IMR-90 (cell line): Measurements from ENCODE around the gene HMGCLL1. TPM values are rescaled to one million over a fixed set of nuclear protein-coding genes. Genes with fewer than 3 reads are reported as not detected.

Experiments
- ATAC-seq: fragments of 200-7000 bp; cut with Tn5 transposase; 2 replicates; pipeline ENCODE4 v1.9.1; 2020; ENCODE audit warnings: low read depth, mild to moderate bottlenecking, moderate library complexity
- BruUV-seq: library from RNA; stranded (reverse); fragments of 400-500 nt; replicated peaks from 2 replicates; lab custom pipeline; 2021; lab: Mats Ljungman, UMichigan
- CTCF ChIA-PET: fragments of 300-600 bp; formaldehyde crosslinking; extraction: SDS; loops from one replicate; lab custom pipeline; 2021; ENCODE audit warnings: antibody characterized with exemption; lab: Yijun Ruan, JAX
- POLR2A ChIA-PET: fragments of 300-600 bp; sonication (Branson Sonifier 250); formaldehyde crosslinking; loops from one replicate; lab custom pipeline; 2022; ENCODE audit warnings: antibody characterized with exemption; ENCODE audit not compliant: unreplicated experiment; lab: Charles Lee
- DNase-seq: peaks from one replicate; pipeline ENCODE4 v3.0.0; 2013
- H2AFZ ChIP-seq: replicated peaks from 2 replicates; pipeline ENCODE3; 2013; ENCODE audit warnings: low read length, mild to moderate bottlenecking; ENCODE audit not compliant: poor library complexity
- H2AK5ac ChIP-seq: 2 replicates; pipeline ENCODE4 v1.6.1; 2013; ENCODE audit warnings: low read depth, low read length, inconsistent platforms
- H2AK9ac ChIP-seq: replicated peaks from 2 replicates; pipeline ENCODE3; 2013; ENCODE audit warnings: mild to moderate bottlenecking, low read depth, low read length, moderate library complexity; ENCODE audit not compliant: poor library complexity
- H2BK120ac ChIP-seq: 2 replicates; pipeline ENCODE4 v1.6.1; 2013; ENCODE audit warnings: low read depth, low read length, inconsistent platforms
- H2BK15ac ChIP-seq: 3 replicates; pipeline ENCODE4 v1.6.1; 2013; ENCODE audit warnings: low read depth, low read length, inconsistent platforms
- H2BK20ac ChIP-seq: 2 replicates; pipeline ENCODE4 v1.6.1; 2013; ENCODE audit warnings: low read depth, mild to moderate bottlenecking, inconsistent platforms, low read length, moderate library complexity
- H2BK5ac ChIP-seq: 2 replicates; pipeline ENCODE4 v1.6.1; 2013; ENCODE audit warnings: mild to moderate bottlenecking, low read depth, low read length, inconsistent platforms; ENCODE audit not compliant: poor library complexity, severe bottlenecking
- H3K14ac ChIP-seq: replicated peaks from 2 replicates; pipeline ENCODE4 v1.6.1; 2013; ENCODE audit warnings: low read depth, low read length, inconsistent platforms
- H3K18ac ChIP-seq: 2 replicates; pipeline ENCODE4 v1.6.1; 2013; ENCODE audit warnings: low read depth, low read length, control low read depth
- H3K23ac ChIP-seq: 2 replicates; pipeline ENCODE4 v1.6.1; 2013; ENCODE audit warnings: low read depth, low read length, inconsistent platforms
- H3K27ac ChIP-seq: 2 replicates; pipeline ENCODE4 v1.5.1; 2013; ENCODE audit warnings: mild to moderate bottlenecking, control low read depth, low read length; ENCODE audit not compliant: insufficient read depth
- H3K27me3 ChIP-seq: 2 replicates; pipeline ENCODE4 v1.6.1; 2013; ENCODE audit warnings: low read length; ENCODE audit not compliant: control insufficient read depth, insufficient read depth
- H3K36me3 ChIP-seq: 2 replicates; pipeline ENCODE4 v1.6.1; 2013; ENCODE audit warnings: low read length, mixed read lengths; ENCODE audit not compliant: control insufficient read depth, insufficient read depth
- H3K4ac ChIP-seq: 2 replicates; pipeline ENCODE4 v1.6.1; 2013; ENCODE audit warnings: low read depth, low read length, inconsistent platforms
- H3K4me1 ChIP-seq: 2 replicates; pipeline ENCODE4 v1.6.1; 2013; ENCODE audit warnings: low read length, mixed read lengths; ENCODE audit not compliant: control insufficient read depth, insufficient read depth
- H3K4me2 ChIP-seq: 2 replicates; pipeline ENCODE4 v1.6.1; 2013; ENCODE audit warnings: low read depth, mild to moderate bottlenecking, control low read depth, low read length, moderate library complexity
- H3K4me3 ChIP-seq: 2 replicates; pipeline ENCODE4 v1.5.1; 2013; ENCODE audit warnings: low read depth, mild to moderate bottlenecking, control low read depth, low read length, moderate library complexity; ENCODE audit not compliant: insufficient read depth
- H3K56ac ChIP-seq: 2 replicates; pipeline ENCODE4 v1.6.1; 2013; ENCODE audit warnings: low read length, inconsistent platforms; ENCODE audit not compliant: insufficient read depth; ENCODE audit errors: extremely low read depth
- H3K79me1 ChIP-seq, 2 experiments: 2 replicates each; pipeline ENCODE4 v1.6.1; 2013; ENCODE audit warnings: low read length in 2 of 2, inconsistent platforms in 1 of 2, low read depth in 1 of 2
- H3K9ac ChIP-seq: 2 replicates; pipeline ENCODE4 v1.6.1; 2013; ENCODE audit warnings: low read depth, low read length, control low read depth
- H3K9me1 ChIP-seq: 2 replicates; pipeline ENCODE4 v1.6.1; 2013; ENCODE audit warnings: low read length, inconsistent platforms; ENCODE audit not compliant: insufficient read depth
- H3K9me3 ChIP-seq: 2 replicates; pipeline ENCODE4 v1.6.1; 2013; ENCODE audit warnings: low read length; ENCODE audit not compliant: control insufficient read depth, insufficient read depth
- H4K20me1 ChIP-seq: 2 replicates; pipeline ENCODE4 v1.6.1; 2013; ENCODE audit warnings: low read length, inconsistent platforms; ENCODE audit not compliant: insufficient read depth
- H4K5ac ChIP-seq: 2 replicates; pipeline ENCODE4 v1.6.1; 2013; ENCODE audit warnings: mild to moderate bottlenecking, low read depth, low read length, control low read depth
- H4K8ac ChIP-seq, 2 experiments: 2 replicates each; pipeline ENCODE4 v1.6.1; 2013; ENCODE audit warnings: low read depth in 2 of 2, low read length in 2 of 2, control low read depth in 1 of 2, inconsistent platforms in 1 of 2
- H4K91ac ChIP-seq: 2 replicates; pipeline ENCODE4 v1.6.1; 2013; ENCODE audit warnings: low read depth, low read length, inconsistent platforms; ENCODE audit not compliant: insufficient read depth
- BHLHE40 ChIP-seq: fragments of 150-350 bp; IDR thresholded peaks from 2 replicates; pipeline ENCODE4 v1.6.1; 2016; ENCODE audit warnings: mild to moderate bottlenecking, low read depth, low read length
- CEBPB ChIP-seq: IDR thresholded peaks from 2 replicates; pipeline ENCODE4 v1.6.1; 2012; ENCODE audit warnings: low read depth, low read length, improper control_type of control experiment
- CHD1 ChIP-seq: IDR thresholded peaks from 2 replicates; pipeline ENCODE4 v1.6.1; 2012; ENCODE audit warnings: low read depth, low read length, improper control_type of control experiment
- CTCF ChIP-seq: conservative IDR thresholded peaks from 2 replicates; pipeline ENCODE4 v1.5.1; 2012; ENCODE audit warnings: mild to moderate bottlenecking, low read depth, low read length, improper control_type of control experiment
- ELK1 ChIP-seq: fragments of 150-350 bp; IDR thresholded peaks from 2 replicates; pipeline ENCODE4 v1.6.1; 2016; ENCODE audit warnings: low read depth, mild to moderate bottlenecking, low read length, moderate library complexity, borderline replicate concordance
- FOS ChIP-seq: fragments of 150-350 bp; IDR thresholded peaks from 2 replicates; pipeline ENCODE4 v1.6.1; 2016; ENCODE audit warnings: low read depth, low read length
- MAFK ChIP-seq: IDR thresholded peaks from 2 replicates; pipeline ENCODE4 v1.6.1; 2012; ENCODE audit warnings: low read depth, low read length, improper control_type of control experiment
- MAZ ChIP-seq: IDR thresholded peaks from 2 replicates; pipeline ENCODE4 v1.6.1; 2012; ENCODE audit warnings: low read depth, mild to moderate bottlenecking, low read length, improper control_type of control experiment, moderate library complexity, borderline replicate concordance
- MXI1 ChIP-seq: IDR thresholded peaks from 2 replicates; pipeline ENCODE4 v1.6.1; 2012; ENCODE audit warnings: low read depth, mild to moderate bottlenecking, low read length, moderate library complexity, borderline replicate concordance
- NFE2L2 ChIP-seq: fragments of 150-350 bp; IDR thresholded peaks from 2 replicates; pipeline ENCODE4 v1.6.1; 2016; ENCODE audit warnings: low read depth, mild to moderate bottlenecking, low read length
- POLR2A ChIP-seq: IDR thresholded peaks from 2 replicates; pipeline ENCODE4 v1.6.1; 2012; ENCODE audit warnings: mild to moderate bottlenecking, low read depth, low read length
- RAD21 ChIP-seq: IDR thresholded peaks from 2 replicates; pipeline ENCODE4 v1.6.1; 2012; ENCODE audit warnings: low read length, improper control_type of control experiment
- RCOR1 ChIP-seq: IDR thresholded peaks from 2 replicates; pipeline ENCODE4 v1.6.1; 2012; ENCODE audit warnings: mild to moderate bottlenecking, low read length, improper control_type of control experiment; ENCODE audit not compliant: insufficient replicate concordance
- RFX5 ChIP-seq: IDR thresholded peaks from 2 replicates; pipeline ENCODE4 v1.8.0; 2012; ENCODE audit warnings: low read depth, mild to moderate bottlenecking, low read length, moderate library complexity
- SMC3 ChIP-seq: fragments of 150-350 bp; IDR thresholded peaks from 2 replicates; pipeline ENCODE4 v1.6.1; 2016; ENCODE audit warnings: low read depth, mild to moderate bottlenecking, antibody characterized with exemption, low read length, moderate library complexity
- USF2 ChIP-seq: fragments of 150-350 bp; IDR thresholded peaks from 2 replicates; pipeline ENCODE4 v1.6.1; 2017; ENCODE audit warnings: mild to moderate bottlenecking, antibody characterized with exemption, low read length, low read depth
- dilution Hi-C: fragments of 300-500 bp; cut with HindIII; formaldehyde crosslinking; loops from one replicate; pipeline ENCODE4 v1.14.3; 2018; ENCODE audit warnings: low sequenced_read_pairs; ENCODE audit not compliant: unreplicated experiment
- in situ Hi-C: fragments of 300-500 bp; cut with MboI; formaldehyde crosslinking; loops from 3 replicates; pipeline ENCODE4 v1.14.3; 2019; ENCODE audit warnings: low sequenced_read_pairs, inconsistent platforms, mixed read lengths
- intact Hi-C: fragments of 100-400 bp; cut with micrococcal nuclease; formaldehyde crosslinking; loops from 2 replicates; pipeline ENCODE4 v1.10.0; 2022
- polyA plus RNA-seq, 3 experiments: library from polyadenylated mRNA; depleted of rRNA; stranded (reverse); fragments of >200 nt; gene quantifications; 2 replicates each; pipeline ENCODE4 v1.2.3, GENCODE V29; 2012; ENCODE audit warnings: low replicate concordance in 1 of 3
- total RNA-seq: library from RNA; depleted of rRNA; stranded (reverse); fragments of >200 nt; gene quantifications from 2 replicates; pipeline ENCODE4 v1.2.3, GENCODE V29; 2012

Gene HMGCLL1
- total and polyA plus RNA-seq, 2 of the 4 experiments (the other 2 are of a cell fraction) = 0.03 TPM; not detected in 1

DNA sequence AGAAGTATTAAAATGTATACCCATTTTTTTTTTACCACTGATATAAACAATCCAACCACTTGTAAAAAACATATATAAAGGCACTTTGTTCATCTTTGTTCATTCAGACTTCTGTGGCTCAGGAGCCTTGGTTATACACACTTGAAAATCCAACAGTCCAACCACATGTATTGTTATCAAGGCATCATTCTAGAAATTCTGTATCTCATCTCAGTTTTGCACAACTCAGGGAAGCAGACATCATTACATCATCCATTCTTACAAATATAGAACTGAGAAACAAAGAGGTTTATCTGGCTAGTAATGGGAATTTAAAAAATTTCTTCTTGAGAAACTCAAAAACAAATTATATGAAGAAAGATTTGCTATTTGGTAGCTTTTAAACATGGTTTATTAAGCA lies 88.1 kb downstream of the HMGCLL1 start:
- no peaks in the 10 kb centered on the region for H3K9me3 ChIP-seq
- intact Hi-C loops = no loop called here
- in situ Hi-C loops = no loop called here
- no peak overlapping the region for H3K56ac ChIP-seq
- no peak overlapping the region for H2AFZ ChIP-seq
- H3K4ac ChIP-seq = no peak overlapping the region
- no peak overlapping the region for H3K27ac ChIP-seq
- H4K8ac ChIP-seq = no peak overlapping the region
- dilution Hi-C loops = no loop called here
- no peak overlapping the region for H3K9ac ChIP-seq
- H3K14ac ChIP-seq = no peak overlapping the region
- H3K18ac ChIP-seq = no peak overlapping the region
- no peaks in the 10 kb centered on the region for H3K36me3 ChIP-seq
- H2AK9ac ChIP-seq = no peak overlapping the region
- H4K91ac ChIP-seq = no peak overlapping the region
- ChIA-PET POLR2A (no interaction called here), CTCF (no interaction called here)
- no TSS peak for BruUV-seq
- no peak overlapping the region for H3K23ac ChIP-seq
- H2BK120ac ChIP-seq = no peak overlapping the region
- H2BK15ac ChIP-seq = no peak overlapping the region
- no peak overlapping the region for H2BK5ac ChIP-seq
- H2BK20ac ChIP-seq = no peak overlapping the region
- no peak overlapping the region for H3K4me2 ChIP-seq
- ATAC-seq = no peak
- H2AK5ac ChIP-seq = no peak overlapping the region
- H3K4me3 ChIP-seq = no peak overlapping the region
- no peaks in the 10 kb centered on the region for H3K27me3 ChIP-seq
- H4K5ac ChIP-seq = no peak overlapping the region
- TF ChIP-seq FOS (no peak), ELK1 (no peak), MAFK (no peak), RFX5 (no peak), CHD1 (no peak), MXI1 (no peak), CEBPB (no peak), POLR2A (no peak), SMC3 (no peak), RCOR1 (no peak), USF2 (no peak), NFE2L2 (no peak), MAZ (no peak), BHLHE40 (no peak), CTCF (no peak), RAD21 (no peak)
- H4K20me1 ChIP-seq = no peaks in the 10 kb centered on the region
- DNase-seq = no peak
- no peaks in the 10 kb centered on the region for H3K79me1 ChIP-seq
- no peaks in the 10 kb centered on the region for H3K4me1 ChIP-seq
- no peaks in the 10 kb centered on the region for H3K9me1 ChIP-seq
